Esophagus (tissue), 2 donors: ENCODE data around the gene PPME1. TPM values are rescaled to one million over a fixed set of nuclear protein-coding genes. Genes with fewer than 3 reads are reported as not detected.

Source experiments
- H3K27ac ChIP-seq, 2 donors: one replicate each; pipeline ENCODE4 v1.5.1; 2013; ENCODE audit warnings: low read depth in 2 of 2, mild to moderate bottlenecking in 2 of 2, inconsistent platforms in 1 of 2, low read length in 1 of 2, moderate library complexity in 1 of 2
- H3K27me3 ChIP-seq, 2 donors: one replicate each; pipeline ENCODE4 v1.6.1; 2013; ENCODE audit warnings: low read length in 2 of 2, control low read depth in 1 of 2, mild to moderate bottlenecking in 1 of 2; ENCODE audit not compliant: insufficient read depth in 2 of 2, control insufficient read depth in 1 of 2
- H3K36me3 ChIP-seq, 2 donors: one replicate each; pipeline ENCODE4 v1.6.1; 2013; ENCODE audit warnings: low read length in 1 of 2; ENCODE audit not compliant: control insufficient read depth in 2 of 2, insufficient read depth in 2 of 2
- H3K4me1 ChIP-seq, 2 donors: one replicate each; pipeline ENCODE4 v1.6.1; 2013; ENCODE audit warnings: low read length in 1 of 2; ENCODE audit not compliant: control insufficient read depth in 2 of 2, insufficient read depth in 2 of 2
- H3K4me3 ChIP-seq, 2 donors: one replicate each; pipeline ENCODE4 v1.5.1; 2013; ENCODE audit warnings: low read length in 2 of 2, mild to moderate bottlenecking in 2 of 2, low read depth in 1 of 2, moderate library complexity in 1 of 2
- H3K9me3 ChIP-seq, 2 donors: one replicate each; pipeline ENCODE4 v1.6.1; 2013; ENCODE audit warnings: mild to moderate bottlenecking in 2 of 2, low read depth in 1 of 2, low read length in 1 of 2, moderate library complexity in 1 of 2; ENCODE audit not compliant: control insufficient read depth in 2 of 2, insufficient read depth in 1 of 2
- WGBS, 2 donors: extraction: QIAGEN DNeasy Blood & Tissue Kit; methylation state at CpG; one replicate each; pipeline ENCODE4 v1.1.7; 2013; 5-methylcytosine and 5-hydroxymethylcytosine counted together
- polyA plus RNA-seq, 2 donors: library from polyadenylated mRNA; stranded (reverse); fragments of 200-250 nt; gene quantifications; one replicate each; pipeline ENCODE4 v1.2.3, GENCODE V29; 2013
- donor health status: healthy with polysubstance abuse.
- donor health status: Bipolar disorder and iron deficiency.

PPME1 gene
- polyA plus RNA-seq, 2 donors: 25.9 to 27.0 TPM

DNA sequence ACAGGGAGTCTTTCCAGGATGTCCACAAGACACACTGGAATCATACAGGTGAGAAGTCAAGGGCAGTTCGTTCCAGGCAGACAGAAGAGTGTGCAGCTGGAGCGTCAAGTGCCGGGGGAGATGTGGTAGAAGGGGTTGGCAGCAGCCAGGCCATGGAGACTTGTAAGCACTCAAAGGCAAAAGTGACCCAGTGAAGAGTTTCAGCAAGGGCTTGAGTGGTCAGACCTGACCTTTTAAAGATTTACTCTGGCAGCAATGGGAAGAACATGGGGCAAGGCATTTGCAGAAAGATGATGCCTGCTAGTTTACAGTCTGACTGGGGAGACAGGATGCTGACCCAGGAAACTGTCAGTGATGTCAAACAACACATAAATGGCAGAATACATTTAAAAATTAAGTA is 111.3 kb downstream of the PPME1 start:
- Histone ChIP-seq H3K4me1 (peaks cover 0 to 4% of the 10 kb centered on the region in 2 donors), H3K27ac (no peak overlapping the region), H3K9me3 (no peaks in the 10 kb centered on the region), H3K36me3 (no peaks in the 10 kb centered on the region), H3K4me3 (no peak overlapping the region), H3K27me3 (no peaks in the 10 kb centered on the region)
- WGBS, 2 donors: 80 to 83% methylated on average over 3 of the region's 3 CpGs

DNA sequence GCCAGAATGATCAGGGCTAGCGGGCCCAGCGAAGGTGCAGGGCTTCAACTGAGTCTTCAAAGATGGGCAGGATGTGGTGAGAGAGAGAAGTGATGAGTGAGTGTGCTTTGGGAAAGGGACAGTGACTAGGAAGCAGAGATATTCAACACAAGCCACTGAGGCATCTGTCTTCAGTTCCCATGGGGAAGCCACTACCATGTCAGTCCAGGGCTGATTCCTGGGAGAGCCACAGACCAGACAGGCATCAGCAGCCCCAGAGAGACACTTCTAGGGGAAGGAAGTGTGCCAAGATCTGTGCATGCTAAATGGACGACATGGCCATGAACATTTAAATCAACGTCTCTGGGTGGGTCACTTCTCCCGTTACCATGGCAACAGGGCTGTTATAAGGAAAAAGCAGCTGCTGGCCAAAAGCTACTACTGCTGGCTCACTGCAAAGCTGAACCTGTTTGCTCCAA is 111.9 kb downstream of the PPME1 start:
- Histone ChIP-seq H3K4me3 (no peak overlapping the region), H3K9me3 (no peaks in the 10 kb centered on the region), H3K36me3 (no peaks in the 10 kb centered on the region), H3K27me3 (no peaks in the 10 kb centered on the region), H3K4me1 (peaks cover 0 to 4% of the 10 kb centered on the region in 2 donors), H3K27ac (no peak overlapping the region)
- 59 to 60% methylated on average over 5 of the region's 5 CpGs for WGBS, 2 donors

DNA sequence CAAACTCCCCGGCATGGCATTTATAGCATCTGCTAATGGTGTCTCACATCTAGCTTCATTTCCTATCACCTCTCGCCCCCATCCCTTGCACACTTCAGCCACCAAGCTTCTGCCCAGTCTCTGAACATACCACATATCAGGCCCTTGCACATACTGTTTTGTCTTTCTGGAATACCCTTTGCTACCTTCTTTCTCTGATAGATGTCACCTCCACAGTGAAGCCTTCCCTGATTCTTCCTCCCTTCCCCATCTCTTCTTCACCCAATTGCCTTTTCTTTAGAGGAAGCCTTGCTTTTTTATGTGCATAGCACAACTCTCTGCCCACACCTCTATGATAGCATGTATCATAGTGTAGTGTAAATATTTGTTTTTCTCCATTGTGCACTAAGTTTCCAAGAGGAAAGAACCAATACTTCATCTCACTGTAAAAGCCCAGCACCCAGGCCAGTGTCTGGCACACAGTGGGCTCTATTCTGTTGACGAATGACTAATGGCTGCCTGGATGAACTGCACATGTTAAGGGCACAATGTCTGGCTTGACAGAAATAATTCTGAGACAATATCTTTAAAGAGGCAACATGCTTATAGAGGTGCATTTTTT is 112.6 kb downstream of the PPME1 start:
- Histone ChIP-seq H3K27me3 (no peaks in the 10 kb centered on the region), H3K4me3 (no peak overlapping the region), H3K36me3 (no peaks in the 10 kb centered on the region), H3K27ac (no peak overlapping the region), H3K9me3 (no peaks in the 10 kb centered on the region), H3K4me1 (peaks cover 0 to 4% of the 10 kb centered on the region in 2 donors)
- 82 to 84% methylated on average over 3 of the region's 3 CpGs for WGBS, 2 donors

DNA sequence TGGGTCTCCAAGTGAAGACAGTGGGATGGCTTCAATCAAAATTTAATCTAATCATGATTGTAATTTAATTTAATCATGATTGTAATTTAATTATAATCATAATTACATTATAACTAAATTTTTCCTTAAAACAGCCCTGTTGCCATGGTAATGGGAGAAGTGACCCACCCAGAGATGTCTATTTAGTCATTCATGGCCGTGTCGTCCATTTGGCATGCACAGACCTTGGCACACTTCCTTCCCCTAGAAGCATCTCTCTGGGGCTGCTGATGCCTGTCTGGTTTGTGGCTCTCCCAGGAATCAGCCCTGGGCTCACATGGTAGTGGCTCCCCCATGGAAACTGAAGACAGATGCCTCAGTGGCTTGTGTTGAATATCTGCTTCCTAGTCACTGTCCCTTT is 113.4 kb downstream of the PPME1 start:
- no peak overlapping the region for H3K27ac ChIP-seq
- 48 to 62% methylated on average over 2 of the region's 2 CpGs for WGBS, 2 donors

DNA sequence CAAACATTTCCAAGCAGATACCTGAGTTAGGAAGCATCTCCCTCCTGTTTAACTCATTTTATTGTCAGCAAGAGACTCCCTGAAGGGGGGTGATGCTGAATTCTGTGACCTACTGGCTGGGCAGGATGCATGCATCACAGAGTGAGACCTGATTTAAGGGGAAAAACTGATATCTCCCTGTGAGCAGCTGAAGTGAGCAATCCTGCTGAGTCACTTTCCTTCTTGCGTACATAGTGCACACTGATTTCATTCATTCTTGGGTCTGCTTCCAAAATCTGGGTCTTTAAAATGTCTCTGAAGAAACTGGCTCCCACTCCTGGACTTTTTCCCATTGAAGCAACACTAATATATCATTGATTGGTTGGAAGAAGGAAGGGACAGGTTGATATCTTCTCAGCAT is 117.1 kb downstream of the PPME1 start:
- 33 to 52% methylated on average over 1 of the region's 1 CpG for WGBS, 2 donors
- H3K27ac ChIP-seq: no peak overlapping the region
- H3K4me1 ChIP-seq: peaks cover 0 to under 1% of the 10 kb centered on the region in 2 donors
- H3K36me3 ChIP-seq: no peaks in the 10 kb centered on the region
- H3K4me3 ChIP-seq: no peak overlapping the region
- no peaks in the 10 kb centered on the region for H3K9me3 ChIP-seq
- no peaks in the 10 kb centered on the region for H3K27me3 ChIP-seq

More for the DNA sequence above, 113.4 kb downstream of the PPME1 start:
- H3K36me3 ChIP-seq: no peaks in the 10 kb centered on the region
- H3K4me3 ChIP-seq: no peak overlapping the region
- no peaks in the 10 kb centered on the region for H3K9me3 ChIP-seq
- H3K4me1 ChIP-seq: peaks cover 0 to 4% of the 10 kb centered on the region in 2 donors
- H3K27me3 ChIP-seq: no peaks in the 10 kb centered on the region

DNA sequence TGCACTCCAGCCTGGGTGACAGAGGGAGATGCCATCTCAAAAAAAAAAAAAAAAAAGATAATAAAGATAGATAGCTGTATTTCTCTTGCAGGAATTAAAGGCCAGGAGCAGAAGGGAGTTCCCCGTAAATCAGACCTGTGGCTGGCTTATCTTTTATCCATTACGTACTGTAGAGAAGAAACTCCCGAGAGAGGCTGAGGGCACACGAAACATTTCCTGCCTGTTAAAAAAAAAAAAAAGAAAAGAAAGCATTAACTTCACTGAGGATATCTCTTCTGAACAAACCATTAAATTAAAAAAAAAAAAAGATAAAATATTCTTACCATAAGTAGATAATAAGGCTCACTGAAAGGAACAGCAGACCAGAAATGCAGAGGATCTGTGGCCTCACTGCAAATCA is 117.8 kb downstream of the PPME1 start:
- Histone ChIP-seq H3K9me3 (no peaks in the 10 kb centered on the region), H3K4me3 (no peak overlapping the region), H3K27ac (no peak overlapping the region), H3K36me3 (no peaks in the 10 kb centered on the region), H3K27me3 (no peaks in the 10 kb centered on the region), H3K4me1 (no peaks in the 10 kb centered on the region)
- WGBS, 2 donors: 79 to 84% methylated on average over 4 of the region's 4 CpGs

DNA sequence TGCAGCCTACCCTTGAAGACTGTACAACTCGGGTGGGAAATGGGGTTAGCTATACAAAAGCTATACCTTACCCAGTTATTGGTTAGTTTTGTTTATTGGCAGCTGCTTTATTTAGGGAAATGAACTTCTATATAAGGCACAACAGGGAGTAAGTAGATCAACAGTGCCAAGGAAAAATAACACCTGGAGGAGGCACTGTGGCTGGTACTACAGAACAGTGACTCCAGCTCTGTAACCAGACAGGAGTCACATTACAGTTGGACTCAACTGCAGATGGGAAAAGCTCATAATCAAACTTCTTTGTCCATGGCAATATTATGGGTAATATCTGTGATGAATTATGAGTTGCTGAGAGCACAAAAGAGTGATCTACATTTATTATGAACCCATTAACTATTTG is 126.4 kb downstream of the PPME1 start:
- 82 to 83% methylated on average over 1 of the region's 1 CpG for WGBS, 2 donors
- no peaks in the 10 kb centered on the region for H3K36me3 ChIP-seq
- no peaks in the 10 kb centered on the region for H3K4me1 ChIP-seq
- H3K9me3 ChIP-seq: no peaks in the 10 kb centered on the region
- no peak overlapping the region for H3K4me3 ChIP-seq
- H3K27ac ChIP-seq: no peak overlapping the region
- no peaks in the 10 kb centered on the region for H3K27me3 ChIP-seq

DNA sequence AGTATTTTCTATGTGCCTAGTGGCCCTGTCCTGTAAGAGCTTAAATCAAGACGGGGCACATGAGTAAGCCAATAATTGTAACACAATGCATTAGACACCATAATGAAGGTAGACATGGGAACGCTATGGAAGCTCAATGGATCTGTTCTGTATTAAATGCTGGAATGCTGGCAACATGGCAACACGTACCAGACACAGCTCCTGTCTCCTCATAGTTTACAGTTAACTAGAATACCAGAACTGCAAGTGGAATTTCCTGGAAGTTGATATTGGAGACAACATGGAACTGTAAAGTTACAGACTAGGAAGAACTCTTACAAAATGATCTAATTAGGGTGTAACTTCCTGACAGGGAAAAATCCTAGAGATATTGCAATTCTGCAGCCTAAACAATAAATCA is 127.9 kb downstream of the PPME1 start:
- H3K36me3 ChIP-seq: no peaks in the 10 kb centered on the region
- H3K4me1 ChIP-seq: no peaks in the 10 kb centered on the region
- WGBS, 2 donors: 86 to 92% methylated on average over 3 of the region's 3 CpGs
- H3K9me3 ChIP-seq: no peaks in the 10 kb centered on the region
- no peak overlapping the region for H3K27ac ChIP-seq
- H3K4me3 ChIP-seq: no peak overlapping the region
- H3K27me3 ChIP-seq: no peaks in the 10 kb centered on the region

Other genes starting within 250 kb of the PPME1 start
- not detected for gene DNAJB13, start 220.3 kb upstream of the PPME1 start, polyA plus RNA-seq
- 1 to 10 TPM; 3.0 to 5.0 TPM for gene UCP2, start 188.4 kb upstream of the PPME1 start, polyA plus RNA-seq
- gene UCP3, start 162.2 kb upstream of the PPME1 start, polyA plus RNA-seq: 1 to 10 TPM in 1 of 2 donors, under 1 TPM in 1; 0.41 to 1.4 TPM
- gene C2CD3, start 287 bp upstream of the PPME1 start, polyA plus RNA-seq: 1 to 10 TPM; 5.4 to 6.4 TPM
- under 1 TPM; 0.04 to 0.08 TPM for gene P4HA3, start 140.4 kb downstream of the PPME1 start, polyA plus RNA-seq
- gene PGM2L1, start 227.1 kb downstream of the PPME1 start, polyA plus RNA-seq: under 1 TPM; 0.24 to 0.51 TPM